ENCODE results near the gene MED16. TPM values are rescaled to one million over a fixed set of nuclear protein-coding genes. Genes with fewer than 3 reads are reported as not detected.
"Not testable (repeated sequence)": the region's sequence is repeated elsewhere in the genome, so short reads cannot be mapped to it uniquely, and the experiment has no call there.

The MED16 gene
- total RNA-seq, 1 donor from 2014 or later = 12.1 TPM

DNA sequence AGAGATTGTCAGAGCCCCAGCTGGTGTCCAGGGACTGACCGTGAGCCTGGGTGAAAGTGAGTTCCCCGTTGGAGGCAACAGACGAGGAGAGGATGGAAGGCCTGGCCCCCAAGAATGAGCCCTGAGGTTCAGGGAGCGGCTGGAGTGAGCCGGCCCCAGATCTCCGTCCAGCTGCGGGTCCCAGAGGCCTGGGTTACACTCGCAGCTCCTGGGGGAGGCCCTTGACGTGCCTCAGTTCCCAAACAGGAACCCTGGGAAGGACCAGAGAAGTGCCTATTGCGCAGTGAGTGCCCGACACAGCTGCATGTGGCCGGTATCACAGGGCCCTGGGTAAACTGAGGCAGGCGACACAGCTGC is 42.0 kb downstream of the MED16 start:
- Histone ChIP-seq H3K4me3 (ENCODE audit: low read depth, low read length) (no peak overlapping the region), H3K27me3 (ENCODE audit: control insufficient read depth, insufficient read depth, low read length) (peaks cover 1% of the 10 kb centered on the region), H3K36me3 (ENCODE audit: control insufficient read depth, insufficient read depth, low read length) (no peaks in the 10 kb centered on the region)
- TF ChIP-seq, protein P1, sequence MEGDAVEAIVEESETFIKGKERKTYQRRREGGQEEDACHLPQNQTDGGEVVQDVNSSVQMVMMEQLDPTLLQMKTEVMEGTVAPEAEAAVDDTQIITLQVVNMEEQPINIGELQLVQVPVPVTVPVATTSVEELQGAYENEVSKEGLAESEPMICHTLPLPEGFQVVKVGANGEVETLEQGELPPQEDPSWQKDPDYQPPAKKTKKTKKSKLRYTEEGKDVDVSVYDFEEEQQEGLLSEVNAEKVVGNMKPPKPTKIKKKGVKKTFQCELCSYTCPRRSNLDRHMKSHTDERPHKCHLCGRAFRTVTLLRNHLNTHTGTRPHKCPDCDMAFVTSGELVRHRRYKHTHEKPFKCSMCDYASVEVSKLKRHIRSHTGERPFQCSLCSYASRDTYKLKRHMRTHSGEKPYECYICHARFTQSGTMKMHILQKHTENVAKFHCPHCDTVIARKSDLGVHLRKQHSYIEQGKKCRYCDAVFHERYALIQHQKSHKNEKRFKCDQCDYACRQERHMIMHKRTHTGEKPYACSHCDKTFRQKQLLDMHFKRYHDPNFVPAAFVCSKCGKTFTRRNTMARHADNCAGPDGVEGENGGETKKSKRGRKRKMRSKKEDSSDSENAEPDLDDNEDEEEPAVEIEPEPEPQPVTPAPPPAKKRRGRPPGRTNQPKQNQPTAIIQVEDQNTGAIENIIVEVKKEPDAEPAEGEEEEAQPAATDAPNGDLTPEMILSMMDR (IDR thresholded peaks at IDR 0.05; ENCODE audit: insufficient read depth, low read length, severe bottlenecking) = no peak
- no peak for FAIRE-seq
- DNase-seq (ENCODE audit: low read depth) = no peak

- FAIRE-seq = no peak
These were observed 42.6 kb downstream of the MED16 start for GRCh38 chr19:850221-850978.

DNA sequence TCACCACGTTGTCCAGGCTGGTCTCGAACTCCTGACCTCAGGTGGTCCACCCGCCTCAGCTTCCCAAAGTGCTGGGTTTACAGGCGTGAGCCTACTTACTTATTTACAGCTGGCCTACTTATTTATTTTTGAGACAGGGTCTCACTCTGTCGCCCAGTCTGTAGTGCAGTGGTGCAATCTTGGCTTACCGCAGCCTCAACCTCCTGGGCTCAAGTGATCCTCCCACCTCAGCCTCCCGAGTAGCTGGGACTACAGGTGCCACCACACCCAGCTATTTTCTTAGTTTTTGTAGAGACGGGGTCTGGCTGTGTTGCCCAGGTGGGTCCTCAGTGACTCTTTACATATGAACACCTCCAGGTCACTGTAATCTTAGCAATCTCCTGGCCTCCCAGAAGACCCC is 43.8 kb downstream of the MED16 start:
- not testable (repeated sequence) for H3K4me3 ChIP-seq (ENCODE audit: low read depth, low read length); H3K27me3 ChIP-seq (ENCODE audit: control insufficient read depth, insufficient read depth, low read length); FAIRE-seq; H3K36me3 ChIP-seq (ENCODE audit: control insufficient read depth, insufficient read depth, low read length); DNase-seq (ENCODE audit: low read depth)

More at GRCh38 chr19:850221-850978, 42.6 kb downstream of the MED16 start:
- Histone ChIP-seq H3K27me3 (ENCODE audit: control insufficient read depth, insufficient read depth, low read length) (peaks cover 1% of the 10 kb centered on the region), H3K36me3 (ENCODE audit: control insufficient read depth, insufficient read depth, low read length) (no peaks in the 10 kb centered on the region), H3K4me3 (ENCODE audit: low read depth, low read length) (no peak overlapping the region)
- DNase-seq (ENCODE audit: low read depth) = no peak
- TF ChIP-seq, protein P1 (IDR thresholded peaks at IDR 0.05; ENCODE audit: insufficient read depth, low read length, severe bottlenecking) = no peak

DNA sequence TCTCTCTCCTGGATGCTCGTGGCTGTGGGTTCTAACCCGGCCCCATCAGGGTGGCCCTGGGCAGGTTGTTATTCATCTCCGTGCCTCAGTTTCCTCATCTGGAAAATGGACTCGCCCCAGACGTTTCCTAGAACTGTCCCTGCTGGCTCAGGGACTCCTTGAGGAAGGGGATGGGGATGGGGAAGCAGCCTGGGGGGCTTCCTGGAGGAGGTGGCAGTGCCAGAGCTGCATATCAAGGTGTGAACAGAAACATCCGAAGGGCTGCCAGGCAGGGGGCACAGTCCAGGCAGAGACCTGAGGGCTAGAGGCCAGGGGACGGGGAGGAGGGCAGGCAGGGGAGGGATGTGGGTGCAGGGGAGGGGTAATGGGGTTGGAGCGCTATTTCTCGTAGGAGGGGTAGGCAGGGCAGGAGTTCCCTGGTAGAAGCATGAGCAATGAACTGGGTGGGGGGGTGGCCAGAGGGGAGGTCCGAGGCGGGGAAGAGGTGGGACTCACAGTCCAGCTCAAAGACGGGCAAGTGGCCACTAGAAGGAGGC is 44.5 kb downstream of the MED16 start:
- DNase-seq (ENCODE audit: low read depth) = no peak
- TF ChIP-seq, protein P1 (IDR thresholded peaks at IDR 0.05; ENCODE audit: insufficient read depth, low read length, severe bottlenecking) = no peak
- no peak for FAIRE-seq
- H3K4me3 ChIP-seq (ENCODE audit: low read depth, low read length) = no peak overlapping the region
- H3K36me3 ChIP-seq (ENCODE audit: control insufficient read depth, insufficient read depth, low read length) = no peaks in the 10 kb centered on the region
- H3K27me3 ChIP-seq (ENCODE audit: control insufficient read depth, insufficient read depth, low read length) = peaks cover 1% of the 10 kb centered on the region

- Histone ChIP-seq H3K4me3 (ENCODE audit: low read depth, low read length) (no peak overlapping the region), H3K27me3 (ENCODE audit: control insufficient read depth, insufficient read depth, low read length) (peaks cover 1% of the 10 kb centered on the region), H3K36me3 (ENCODE audit: control insufficient read depth, insufficient read depth, low read length) (no peaks in the 10 kb centered on the region)
- TF ChIP-seq, protein P1 (IDR thresholded peaks at IDR 0.05; ENCODE audit: insufficient read depth, low read length, severe bottlenecking) = no peak
- DNase-seq (ENCODE audit: low read depth) (no peak), FAIRE-seq (no peak)
These were observed 47.1 kb downstream of the MED16 start for GRCh38 chr19:845707-846521.

DNA sequence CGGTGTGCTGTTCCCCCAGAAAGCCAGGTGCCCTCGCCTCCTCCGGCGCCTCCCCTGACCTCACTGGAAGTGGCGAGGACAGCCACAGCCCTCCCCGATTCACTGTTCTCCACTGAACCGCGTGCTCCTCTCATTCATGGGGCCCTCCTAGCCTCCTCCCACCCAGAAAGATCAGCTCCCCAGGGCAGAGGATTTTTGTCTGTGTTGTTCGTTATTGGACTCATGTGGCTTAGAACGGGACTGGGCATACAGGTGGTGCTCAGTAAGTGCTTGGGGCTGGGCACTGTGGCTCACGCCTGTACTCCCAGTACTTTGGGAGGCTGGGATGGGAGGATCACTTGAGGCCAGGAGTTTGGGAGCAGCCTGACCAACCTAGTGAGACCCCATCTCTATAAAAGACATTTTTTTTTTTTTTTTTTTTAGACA is 48.4 kb downstream of the MED16 start:
- DNase-seq (ENCODE audit: low read depth) (no peak), FAIRE-seq (no peak)
- peaks cover 1% of the 10 kb centered on the region for H3K27me3 ChIP-seq (ENCODE audit: control insufficient read depth, insufficient read depth, low read length)

More for the DNA sequence above, 48.4 kb downstream of the MED16 start:
- no peak overlapping the region for H3K4me3 ChIP-seq (ENCODE audit: low read depth, low read length)
- TF ChIP-seq, protein P1 (IDR thresholded peaks at IDR 0.05; ENCODE audit: insufficient read depth, low read length, severe bottlenecking) = no peak
- H3K36me3 ChIP-seq (ENCODE audit: control insufficient read depth, insufficient read depth, low read length) = no peaks in the 10 kb centered on the region

Measured in bronchial epithelial cell (primary cell).